HG03520 (cell line): ENCODE data around the gene SBF2.

ENCODE experiments used
- ATAC-seq: cut with Tn5 transposase; IDR thresholded peaks from one replicate; pipeline ENCODE4 v1.9.1; 2021; ENCODE audit warnings: mild to moderate bottlenecking, moderate library complexity; ENCODE audit not compliant: unreplicated experiment

The SBF2 gene

GRCh38 chr11:9787981-9788521 lies 506.0 kb downstream of the SBF2 start:
- ATAC-seq: no peak

- no peak for ATAC-seq
Observed at GRCh38 chr11:9787260-9787659, 506.8 kb downstream of the SBF2 start.

GRCh38 chr11:9784602-9785315 lies 509.3 kb downstream of the SBF2 start:
- ATAC-seq: no peak

DNA sequence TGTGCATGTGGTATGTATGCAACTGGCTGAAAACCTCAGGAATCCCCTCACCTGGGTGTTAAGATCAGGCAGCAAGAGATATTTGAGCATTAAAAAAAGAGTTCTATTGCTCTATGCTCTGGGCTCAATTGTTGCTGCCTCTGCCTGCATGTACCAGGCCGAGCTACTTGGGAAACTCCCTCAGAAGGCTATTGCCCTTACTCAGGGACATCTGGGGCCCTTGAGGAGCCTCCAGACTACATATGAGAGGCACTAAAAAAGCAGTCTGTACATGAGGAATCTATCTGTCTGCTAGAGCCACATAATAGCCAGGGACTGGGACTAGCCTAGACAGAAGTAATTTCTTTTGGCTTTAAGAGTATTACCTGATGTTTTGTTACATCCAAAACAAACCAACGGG lies 510.0 kb downstream of the SBF2 start:
- no peak for ATAC-seq

GRCh38 chr11:9780929-9781328 lies 513.1 kb downstream of the SBF2 start:
- no peak for ATAC-seq

DNA sequence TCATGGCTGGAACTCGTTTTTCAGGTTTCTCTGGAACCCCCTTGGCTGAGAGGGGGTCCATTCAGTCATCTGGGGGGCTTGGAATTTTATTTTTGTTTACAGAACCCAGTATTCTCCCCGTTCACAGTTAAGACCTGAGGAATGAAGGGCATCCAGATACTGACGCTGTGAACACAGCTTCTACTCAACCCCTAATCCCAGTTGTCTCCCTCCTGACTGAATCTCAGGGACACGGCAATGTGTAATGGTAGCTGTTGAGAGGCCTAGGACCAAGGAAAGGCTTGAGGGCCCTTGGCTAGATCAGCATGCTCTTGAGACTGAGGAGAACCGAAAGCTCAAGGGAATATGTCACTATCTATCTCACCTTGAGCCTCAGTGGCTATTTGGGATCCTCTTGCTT lies 516.5 kb downstream of the SBF2 start:
- ATAC-seq: no peak

GRCh38 chr11:9777066-9777465 lies 517.0 kb downstream of the SBF2 start:
- ATAC-seq: no peak

DNA sequence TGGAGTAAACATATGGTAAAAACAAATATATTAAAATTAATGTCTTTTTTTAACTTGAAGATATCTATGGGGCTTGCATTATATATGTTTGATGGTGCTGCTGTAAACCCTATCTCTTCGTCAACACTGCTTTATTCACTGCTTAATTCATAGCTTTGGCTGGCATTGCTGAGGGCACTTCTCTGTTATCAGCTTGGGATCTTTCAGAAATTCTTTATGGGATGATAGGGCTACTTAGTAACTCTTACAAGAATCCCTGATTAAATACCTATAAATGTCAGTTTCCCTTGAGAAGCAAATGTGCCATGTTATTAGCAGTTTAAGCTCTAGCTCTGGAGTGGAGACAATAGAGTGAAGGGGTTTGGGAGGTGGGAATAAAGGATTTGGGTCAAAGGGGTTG lies 517.8 kb downstream of the SBF2 start:
- ATAC-seq: no peak

DNA sequence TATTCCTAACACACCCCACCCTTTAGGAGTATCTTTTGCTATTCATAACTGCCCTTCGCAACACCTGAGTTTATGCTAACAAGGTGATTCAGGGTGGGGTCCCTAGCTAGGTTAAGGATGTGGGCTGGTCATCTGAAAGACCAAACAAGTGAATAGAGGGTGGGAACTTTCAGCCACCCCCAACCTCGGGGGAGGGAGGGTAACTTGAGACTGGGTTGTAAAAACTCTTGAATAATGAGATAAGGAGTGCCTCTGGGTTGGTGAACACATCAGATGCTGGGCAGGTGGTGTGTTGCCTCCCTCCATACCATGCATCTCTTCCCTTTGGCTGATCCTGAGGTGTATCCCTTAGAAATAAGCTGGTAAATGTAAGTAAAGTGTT lies 518.6 kb downstream of the SBF2 start:
- ATAC-seq: no peak

DNA sequence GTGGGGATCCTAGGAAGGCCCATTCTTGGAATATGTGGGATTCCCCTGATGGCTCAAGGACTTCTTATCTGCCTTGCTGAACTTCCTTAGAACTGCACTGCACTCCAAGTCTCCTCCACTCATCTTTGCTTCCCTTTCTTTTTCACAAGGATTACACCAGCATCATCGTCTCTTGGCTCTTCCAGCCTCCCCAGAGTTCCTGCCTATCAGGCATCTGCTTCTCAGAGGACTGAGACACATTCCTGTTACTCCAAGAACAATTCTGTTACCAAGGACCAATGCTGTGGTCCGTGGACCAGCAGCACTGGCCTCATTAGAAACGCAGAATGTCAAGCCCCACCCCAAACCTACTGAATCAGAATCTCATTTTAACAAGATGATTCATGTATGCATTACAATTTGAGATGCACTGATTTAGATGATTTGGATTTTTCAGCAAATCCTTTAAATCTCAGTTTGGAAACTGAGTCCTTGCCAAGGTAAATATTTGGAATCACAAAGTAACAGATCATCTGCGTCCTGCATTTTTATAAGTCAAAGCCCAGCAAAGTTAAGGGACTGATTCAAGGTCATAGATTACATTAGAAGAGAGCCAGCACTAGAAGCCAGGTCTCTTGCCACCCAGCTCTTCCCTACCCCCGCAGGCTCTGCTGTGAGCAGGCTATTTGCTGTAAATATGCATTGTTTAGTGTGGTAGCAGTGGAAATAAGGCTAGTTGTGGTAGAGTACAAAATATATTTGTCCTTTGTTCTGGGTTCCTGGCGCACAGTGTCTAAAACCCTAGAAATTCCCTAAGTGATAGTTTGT lies 519.2 kb downstream of the SBF2 start:
- ATAC-seq: no peak

DNA sequence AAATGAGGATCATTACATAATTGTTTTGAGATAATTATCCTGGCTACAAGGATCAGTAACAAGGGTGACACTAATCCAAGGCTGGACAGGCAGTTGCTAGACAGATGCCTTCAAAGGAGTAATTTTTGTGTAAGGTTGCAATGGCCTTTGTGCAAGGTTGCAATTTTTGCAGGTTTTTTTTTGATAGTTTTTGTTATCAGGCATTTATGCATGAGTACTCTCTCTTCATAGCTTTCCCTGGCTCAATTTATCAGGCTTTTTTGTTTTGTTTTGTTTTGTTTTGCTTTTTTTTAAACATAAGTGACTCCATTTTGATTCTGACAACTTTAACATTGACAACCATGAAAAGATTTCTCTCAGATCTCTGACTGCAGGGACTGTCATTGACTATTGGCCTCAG lies 519.9 kb downstream of the SBF2 start:
- ATAC-seq: no peak

GRCh38 chr11:9773524-9773923 lies 520.5 kb downstream of the SBF2 start:
- ATAC-seq: no peak

GRCh38 chr11:9772218-9772617 lies 521.8 kb downstream of the SBF2 start:
- no peak for ATAC-seq

DNA sequence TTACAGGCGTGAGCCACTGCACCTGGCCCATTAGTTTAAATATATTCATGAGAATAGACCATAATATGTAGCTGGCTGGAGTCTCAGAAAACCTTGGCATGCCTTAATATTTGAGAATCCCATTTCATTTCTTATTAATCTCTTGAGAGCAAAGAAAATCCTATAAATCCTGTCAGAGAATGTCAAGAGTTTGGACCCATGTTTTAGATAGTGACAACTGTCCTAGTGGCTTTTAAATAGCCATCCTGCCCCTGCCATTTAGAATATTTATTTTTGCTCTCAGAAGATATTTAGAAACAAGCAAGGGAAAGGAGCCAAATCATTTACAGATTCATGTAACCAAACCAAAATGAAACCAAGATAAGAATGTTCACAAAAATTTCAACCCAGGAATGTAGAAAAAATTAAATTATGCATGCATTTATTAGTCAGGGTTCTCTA lies 522.9 kb downstream of the SBF2 start:
- no peak for ATAC-seq

GRCh38 chr11:9769621-9770020 lies 524.4 kb downstream of the SBF2 start:
- ATAC-seq: no peak

GRCh38 chr11:9765320-9766101 lies 528.5 kb downstream of the SBF2 start:
- ATAC-seq: no peak

GRCh38 chr11:9763301-9763700 lies 530.7 kb downstream of the SBF2 start:
- no peak for ATAC-seq

DNA sequence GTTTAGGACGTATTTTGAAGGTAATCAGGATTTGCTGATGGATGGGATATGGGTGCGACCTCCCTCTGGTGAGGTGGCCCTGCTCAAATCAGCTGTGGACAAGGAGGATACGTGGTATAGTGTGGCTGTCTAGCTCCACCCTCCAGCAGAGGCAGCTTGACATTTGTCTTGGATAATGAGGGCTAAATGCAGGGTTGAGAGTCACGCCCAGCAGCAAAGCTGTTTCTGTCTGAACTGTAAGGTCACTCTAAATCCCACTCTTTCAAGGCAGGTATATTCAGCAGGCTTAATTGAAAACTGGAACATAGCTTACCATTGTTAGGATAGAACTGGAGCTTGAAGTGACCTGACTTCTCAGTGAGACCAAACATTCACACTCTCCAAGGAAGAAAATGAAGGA lies 531.5 kb downstream of the SBF2 start:
- no peak for ATAC-seq

DNA sequence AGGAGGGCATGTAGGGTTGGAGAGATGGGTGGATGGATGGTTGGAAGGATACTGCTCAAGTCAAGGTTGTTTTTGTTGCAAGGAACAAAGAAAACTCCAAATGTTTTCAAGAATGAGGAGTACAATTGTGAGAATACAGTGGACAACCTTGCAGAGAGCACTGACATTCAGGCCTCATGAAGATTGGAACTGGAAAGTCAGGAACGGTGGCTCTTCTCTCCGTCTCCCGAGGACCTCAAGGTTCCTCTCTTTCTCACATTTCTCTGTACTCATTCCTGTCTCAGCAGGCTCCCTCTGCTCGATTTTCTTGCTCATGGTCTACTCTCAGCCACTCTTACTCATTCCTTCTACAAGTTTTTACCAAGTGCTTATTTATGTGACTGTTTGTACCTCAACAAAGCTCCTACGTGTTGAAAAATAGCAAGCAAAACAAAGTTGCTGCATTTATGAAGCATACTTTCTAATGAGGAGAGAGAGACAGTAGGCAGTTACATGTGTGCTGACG lies 532.5 kb downstream of the SBF2 start:
- ATAC-seq: no peak

DNA sequence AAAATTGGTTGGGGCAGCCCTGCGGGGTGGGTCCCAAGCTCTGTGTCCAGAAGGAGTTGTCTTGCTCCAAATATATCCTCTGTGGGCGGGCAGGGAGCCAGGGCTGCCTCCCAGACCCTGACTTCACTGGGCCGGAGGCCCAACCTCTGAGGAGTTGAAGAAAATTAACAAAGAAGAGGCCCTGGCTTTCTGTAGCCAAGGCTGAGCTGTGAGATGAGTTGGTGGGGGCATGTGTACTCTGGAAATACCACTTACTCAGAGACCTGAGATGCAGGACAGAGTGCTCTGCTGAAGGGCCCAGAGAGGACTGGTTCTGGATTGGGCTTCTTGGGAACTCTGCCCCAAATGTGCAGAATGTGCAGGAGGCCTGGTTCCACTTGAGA lies 533.8 kb downstream of the SBF2 start:
- ATAC-seq: no peak

DNA sequence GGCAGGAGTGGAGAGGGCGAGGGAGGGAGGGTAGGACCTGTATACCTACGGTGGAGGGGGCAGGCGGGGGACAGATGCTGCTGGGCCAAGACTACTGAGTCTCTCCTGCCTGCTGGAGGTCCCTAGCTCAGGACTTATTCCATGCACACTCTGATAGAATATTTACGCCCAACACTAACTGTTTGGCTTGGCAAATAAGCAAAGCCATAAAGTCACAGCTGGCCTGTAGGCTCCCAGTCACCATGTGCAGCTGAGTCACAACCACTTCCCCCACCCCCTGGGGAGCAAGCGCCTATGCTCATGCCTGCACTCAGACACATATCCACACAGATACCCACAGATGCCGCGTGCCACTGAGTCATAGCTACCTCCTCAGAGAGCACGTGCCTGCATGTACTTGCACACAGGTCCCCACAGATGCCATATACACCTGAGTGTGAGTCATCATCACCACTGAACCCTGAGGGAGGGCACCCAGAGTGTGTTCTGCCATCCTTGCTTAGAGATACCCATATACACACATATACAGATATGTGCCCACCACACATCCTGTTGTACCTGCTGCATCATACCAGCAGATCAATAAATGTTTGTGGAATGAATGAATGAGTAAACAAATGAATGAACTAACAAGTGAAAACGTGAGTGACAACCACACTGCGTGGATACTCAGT lies 534.4 kb downstream of the SBF2 start:
- peak; percentile 37 for ATAC-seq
